HG02970 (cell line): ENCODE data around the gene DNAH17.

Source experiments
- ATAC-seq: cut with Tn5 transposase; IDR thresholded peaks from one replicate; pipeline ENCODE4 v1.9.1; 2021; ENCODE audit warnings: mild to moderate bottlenecking, moderate library complexity, moderate number of reproducible peaks; ENCODE audit not compliant: unreplicated experiment, low FRiP score

Gene DNAH17

DNA sequence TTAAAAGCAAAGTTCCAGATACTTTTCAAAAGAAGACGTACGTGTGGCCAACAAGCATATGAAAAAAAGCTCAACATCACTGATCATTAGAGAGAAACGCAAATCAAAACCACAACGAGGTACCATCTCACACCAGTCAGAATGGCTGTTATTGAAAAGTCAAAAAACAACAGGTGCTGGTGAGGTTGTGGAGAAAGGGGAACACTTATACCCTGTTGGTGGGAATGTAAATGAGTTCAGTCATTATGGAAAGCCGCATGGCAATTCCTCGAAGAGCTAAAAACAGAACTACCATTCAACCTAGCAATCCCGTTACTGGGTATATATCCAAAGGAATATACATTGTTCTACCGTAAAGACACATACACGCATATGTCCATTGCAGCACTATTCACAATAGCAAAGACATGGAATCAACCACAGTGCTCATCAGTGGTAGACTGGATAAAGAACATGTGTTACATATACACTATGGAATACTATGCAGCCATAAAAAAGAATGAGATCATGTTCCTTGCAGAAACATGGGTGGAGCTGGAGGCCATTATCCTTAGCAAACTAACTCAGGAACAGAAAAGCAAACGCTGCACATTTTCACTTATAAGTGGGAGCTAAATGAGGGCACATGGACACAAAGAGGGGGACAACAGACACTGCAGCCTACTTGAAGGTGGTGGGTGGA is 31.1 kb upstream of the DNAH17 start:
- no peak for ATAC-seq

DNA sequence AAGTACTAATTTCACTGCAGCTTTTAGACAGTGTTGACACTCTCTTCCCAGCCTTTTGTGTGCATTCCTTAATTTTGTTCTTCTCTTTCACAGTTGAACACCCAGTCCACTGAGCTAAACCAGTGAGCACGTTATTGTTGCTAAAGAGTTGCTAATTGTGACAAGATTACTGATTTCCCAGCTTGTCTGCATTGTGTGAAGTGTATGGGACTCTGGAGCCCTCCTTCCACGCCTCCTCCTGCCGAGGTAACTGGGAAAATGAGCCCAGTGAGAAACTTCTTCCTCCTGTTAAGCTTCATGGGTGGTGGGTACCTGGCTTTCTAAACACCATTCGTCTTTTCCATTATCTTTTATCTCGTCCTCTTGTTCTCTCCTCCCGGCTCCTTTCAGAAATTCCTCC is 29.8 kb upstream of the DNAH17 start:
- no peak for ATAC-seq

DNA sequence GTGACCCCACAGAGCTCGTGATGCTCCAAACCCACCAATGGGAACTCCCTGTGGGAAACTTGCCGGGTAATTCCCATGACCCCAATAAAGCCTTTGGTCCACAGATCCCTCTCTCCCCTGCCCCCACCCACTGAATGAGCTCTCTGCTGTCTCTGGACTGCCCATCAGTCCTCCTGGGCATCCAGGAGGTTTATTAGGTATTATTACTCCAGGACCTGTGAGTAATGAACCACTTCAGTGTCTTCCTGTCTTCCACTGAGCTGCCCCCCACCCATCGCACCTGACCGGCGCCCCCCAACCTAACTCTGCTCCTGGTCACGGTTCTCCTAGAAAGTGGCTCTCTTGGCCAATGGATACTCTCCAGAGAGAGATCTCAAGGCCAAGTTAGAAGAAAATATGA is 28.7 kb upstream of the DNAH17 start:
- no peak for ATAC-seq

DNA sequence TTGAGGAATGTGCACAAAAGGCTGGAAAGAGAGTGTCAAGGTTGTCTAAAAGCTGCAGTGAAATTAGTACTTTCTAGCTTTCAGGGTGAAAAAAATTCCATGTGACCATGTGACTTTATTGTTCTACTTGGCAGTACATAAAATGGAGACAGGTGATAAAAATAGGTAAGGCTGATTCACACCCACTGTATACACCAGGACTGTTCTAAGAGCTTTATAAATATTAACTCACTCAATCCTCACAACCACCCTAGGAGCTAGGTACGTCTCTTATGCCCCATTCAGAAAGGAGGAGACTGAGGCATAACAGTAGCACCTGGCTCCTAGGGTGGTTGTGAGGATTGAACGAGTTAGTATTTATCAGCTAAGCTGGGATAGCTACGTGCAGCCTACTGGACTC is 28.2 kb upstream of the DNAH17 start:
- ATAC-seq = no peak

DNA sequence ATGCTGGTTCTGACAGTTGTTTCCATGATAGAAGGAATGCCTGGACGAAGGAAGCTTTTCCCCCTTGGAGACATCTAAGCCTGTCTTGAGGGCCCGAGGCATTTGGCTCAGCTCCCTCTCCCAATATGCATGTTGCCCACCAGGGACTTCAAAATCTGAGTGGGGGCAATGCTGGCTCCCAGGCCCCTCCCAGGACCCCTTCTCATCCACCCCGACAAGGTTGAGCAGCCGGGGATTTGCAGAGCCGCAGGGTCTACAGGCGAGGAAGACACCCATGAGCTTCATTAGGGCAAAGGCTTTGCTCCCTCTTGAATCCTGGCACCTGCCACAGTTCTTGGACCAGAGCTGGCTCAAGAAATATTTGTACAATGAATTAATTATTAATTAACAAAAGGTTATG is 25.1 kb upstream of the DNAH17 start:
- ATAC-seq = no peak

DNA sequence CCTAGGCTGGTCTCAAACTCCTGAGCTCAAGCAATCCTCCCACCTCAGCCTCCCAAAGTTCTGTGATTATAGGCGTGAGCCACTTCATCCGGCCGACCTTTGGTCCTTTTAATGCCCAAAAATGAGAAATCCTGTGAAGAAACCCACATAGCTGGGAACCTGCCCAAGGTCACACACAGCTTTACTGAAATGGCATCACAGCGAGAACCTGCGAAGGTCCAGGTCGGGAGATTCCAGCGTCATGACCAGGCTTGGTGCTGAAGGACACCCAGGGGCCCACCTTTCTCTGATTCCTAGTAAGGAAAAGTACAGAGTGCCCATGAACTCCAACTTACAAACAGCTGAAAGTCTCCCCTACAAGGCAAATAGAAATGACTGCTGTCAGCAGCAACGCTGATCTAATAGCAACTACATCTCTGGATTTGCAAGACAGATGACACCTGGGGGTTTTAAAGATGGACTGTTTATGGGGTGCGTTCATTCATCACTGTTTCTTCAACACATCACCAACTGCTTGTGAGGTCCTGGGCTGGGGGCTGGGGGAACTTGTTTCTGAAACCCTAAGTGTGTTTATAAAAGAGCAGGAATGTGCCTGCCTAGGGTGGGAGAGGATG is 24.5 kb upstream of the DNAH17 start:
- no peak for ATAC-seq

DNA sequence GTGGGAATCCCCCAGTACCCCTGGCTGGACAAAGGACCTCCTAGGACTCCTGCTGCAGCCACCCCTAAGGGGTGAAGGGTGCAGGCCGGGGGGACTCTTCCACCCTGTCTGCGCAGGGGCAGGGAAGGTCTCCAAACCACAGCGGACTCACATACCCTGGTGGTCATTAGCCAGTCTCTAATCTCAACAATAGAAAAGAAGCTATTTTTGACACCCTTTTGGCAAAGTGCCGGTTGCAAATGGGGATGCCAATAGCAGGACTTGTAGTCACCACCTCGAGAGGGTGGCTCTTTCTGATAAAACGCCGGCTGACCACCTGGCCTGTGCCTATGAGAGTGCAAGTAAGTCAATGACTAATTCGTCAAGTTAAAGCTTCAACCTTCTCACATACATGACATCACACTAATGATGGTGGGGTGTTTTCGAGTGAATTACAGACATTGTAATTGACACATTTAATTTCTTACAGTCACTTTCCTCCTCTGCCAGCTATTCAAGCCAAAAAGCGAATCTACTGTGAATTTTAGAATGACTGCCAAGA is 23.1 kb upstream of the DNAH17 start:
- ATAC-seq = no peak

DNA sequence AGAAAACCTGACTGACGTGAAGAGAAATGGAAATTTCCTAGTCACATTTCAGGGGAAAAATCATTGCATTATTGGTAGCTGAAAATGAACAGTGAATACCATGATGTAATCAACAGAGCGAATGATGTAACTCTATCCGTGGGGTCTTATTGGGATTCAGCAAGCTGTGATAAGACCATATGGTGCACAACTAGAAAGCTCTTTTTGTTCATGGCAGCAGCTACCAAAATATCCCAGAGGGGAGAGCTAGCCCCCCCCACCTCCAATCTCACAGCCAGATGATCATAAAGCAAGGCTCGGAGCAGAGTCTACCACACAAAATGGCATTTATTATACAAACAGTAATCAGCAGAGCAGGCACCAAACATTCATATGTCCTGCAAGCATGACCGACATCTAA is 22.2 kb upstream of the DNAH17 start:
- ATAC-seq = no peak

GRCh38 chr17:78598013-78598471 is 20.8 kb upstream of the DNAH17 start:
- ATAC-seq = no peak

DNA sequence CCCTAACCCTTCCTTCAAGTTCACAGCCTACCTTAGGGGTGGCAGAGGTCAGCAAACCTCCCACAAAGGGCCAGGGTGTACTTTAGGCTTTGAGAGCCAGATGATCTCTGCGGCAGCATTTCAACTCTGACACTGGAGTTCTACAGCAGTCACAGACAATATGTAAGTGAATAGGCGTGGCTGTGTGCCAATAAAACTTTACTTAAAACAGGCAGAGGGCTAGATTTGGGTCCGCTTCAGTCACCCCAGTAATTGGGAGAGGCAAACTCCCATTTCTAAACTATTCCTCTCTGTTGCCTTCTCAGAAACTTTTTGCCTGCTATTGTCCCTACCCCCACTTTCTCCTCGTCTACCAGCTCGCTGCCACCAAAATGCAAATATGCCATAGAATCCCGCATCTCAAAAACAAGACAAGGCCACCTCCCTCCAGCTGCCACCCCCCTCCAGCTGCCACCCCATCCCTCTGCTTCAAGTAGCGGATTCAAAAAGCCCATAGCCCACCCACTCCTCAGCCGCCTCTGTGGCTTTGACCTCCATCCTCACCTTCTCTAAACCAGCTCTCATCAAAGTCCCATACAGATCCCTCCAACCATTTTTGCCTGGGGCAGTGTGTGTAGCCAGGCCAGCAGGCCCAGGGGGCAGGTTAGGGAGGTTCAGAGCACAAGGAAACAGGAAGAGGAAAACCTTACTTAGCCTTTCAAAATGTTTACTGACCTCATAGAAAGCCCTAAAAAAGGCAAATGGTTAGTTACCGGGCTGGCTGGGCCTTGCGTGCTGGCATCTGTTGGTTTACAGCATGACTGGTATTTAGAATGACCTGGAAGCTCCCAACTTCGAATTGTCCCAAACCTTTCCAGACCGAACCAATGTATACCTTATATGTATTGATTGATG is 19.9 kb upstream of the DNAH17 start:
- no peak for ATAC-seq

DNA sequence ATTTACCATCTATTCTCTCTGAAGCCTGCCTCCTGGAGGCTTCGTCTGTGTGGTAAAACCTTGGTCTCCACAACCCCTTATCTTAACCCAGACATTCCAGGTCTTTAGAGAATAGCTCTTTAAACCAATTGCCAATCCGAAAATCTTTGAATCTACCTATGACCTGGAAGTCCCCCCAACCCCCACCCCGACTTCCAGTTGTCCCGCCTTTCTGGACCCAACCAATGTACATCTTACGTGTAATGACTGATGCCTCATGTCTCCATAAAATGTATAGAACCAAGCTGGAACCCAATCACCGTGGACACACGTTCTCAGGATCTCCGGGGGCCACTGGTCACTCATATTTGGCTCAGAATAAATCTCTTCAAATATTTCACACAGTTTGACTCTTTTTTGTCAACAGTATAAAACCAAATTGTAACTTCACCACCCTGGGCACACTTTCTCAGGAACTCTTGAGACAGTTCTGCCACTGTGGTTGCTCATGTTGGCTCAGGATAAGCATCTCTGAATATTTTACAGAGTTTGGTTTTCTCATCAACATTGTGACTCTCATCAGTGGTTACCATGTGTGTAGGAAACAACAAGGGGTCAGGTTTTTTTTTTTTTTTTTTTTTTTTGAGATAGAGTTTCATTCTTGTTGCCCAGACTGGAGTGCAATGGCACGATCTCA is 18.1 kb upstream of the DNAH17 start:
- ATAC-seq = no peak

- ATAC-seq = no peak
Observed at GRCh38 chr17:78592991-78593329, 15.8 kb upstream of the DNAH17 start.

DNA sequence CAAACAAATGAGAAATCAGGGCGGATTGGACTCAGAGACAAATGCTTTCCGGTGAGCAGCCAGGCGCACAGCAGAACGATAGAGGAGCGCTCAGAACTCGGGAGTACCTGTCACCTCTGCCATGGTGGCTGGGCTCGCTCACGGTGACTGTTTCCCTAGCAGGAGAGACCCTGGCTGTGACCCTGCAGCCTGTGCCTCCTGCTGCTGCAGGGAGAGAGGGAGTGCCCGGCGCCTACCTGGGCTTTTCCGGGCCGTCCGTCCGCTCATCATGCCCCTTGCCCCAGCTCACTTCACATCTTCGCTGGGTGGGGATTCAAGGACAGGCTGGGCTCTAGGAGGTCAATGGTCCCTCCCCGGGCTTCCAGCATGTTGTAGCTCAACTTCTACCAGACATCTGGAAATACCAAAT is 14.1 kb upstream of the DNAH17 start:
- no peak for ATAC-seq

GRCh38 chr17:78589885-78590284 is 12.7 kb upstream of the DNAH17 start:
- no peak for ATAC-seq

GRCh38 chr17:78589031-78589675 is 12.0 kb upstream of the DNAH17 start:
- no peak for ATAC-seq

GRCh38 chr17:78588258-78589030 is 11.2 kb upstream of the DNAH17 start:
- no peak for ATAC-seq

GRCh38 chr17:78585006-78585630 is 7.9 kb upstream of the DNAH17 start:
- no peak for ATAC-seq

GRCh38 chr17:78583091-78583490 is 5.9 kb upstream of the DNAH17 start:
- no peak for ATAC-seq

DNA sequence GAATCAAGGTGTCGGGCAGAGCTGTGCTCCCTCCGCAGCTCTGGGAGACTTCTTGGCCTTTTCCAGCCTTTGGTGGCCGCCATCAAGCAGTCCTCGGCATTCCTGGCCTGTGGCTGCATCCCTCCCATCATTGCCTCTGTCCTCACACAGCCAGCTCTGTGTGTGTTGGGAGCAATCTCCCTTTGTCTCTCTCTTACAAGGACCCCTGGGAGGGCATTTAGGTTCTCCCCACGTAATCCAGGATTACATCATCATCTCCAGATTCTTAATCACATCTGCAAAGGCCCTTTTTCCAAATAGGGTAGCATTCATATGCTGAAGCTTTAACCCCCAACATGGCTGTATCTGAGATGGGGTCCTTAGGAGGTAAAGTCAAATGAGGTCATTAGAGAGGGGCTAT is 4.1 kb upstream of the DNAH17 start:
- no peak for ATAC-seq
